Subcutaneous adipose tissue (tissue), 4 donors: ENCODE measurements around the gene ARHGEF28. TPM values are rescaled to one million over a fixed set of nuclear protein-coding genes. Genes with fewer than 3 reads are reported as not detected.

Experiments
- CTCF ChIP-seq: fragments of 450-650 bp; IDR thresholded peaks from one replicate; pipeline ENCODE4 v1.5.1; 2016; ENCODE audit warnings: low read depth, mild to moderate bottlenecking, control low read depth, antibody characterized with exemption, moderate library complexity
- total RNA-seq, 4 donors: library from RNA; depleted of rRNA; stranded (reverse); fragments of >200 nt; gene quantifications; one replicate each; pipeline ENCODE4 v1.1.0, GENCODE V29; 2016

The ARHGEF28 gene
- total RNA-seq, 4 donors from 2014 or later: 9.9 to 46.3 (median 17.3) TPM

- no peak for TF ChIP-seq CTCF
These were observed 109.2 kb downstream of the ARHGEF28 start for GRCh38 chr5:73735032-73735734.

- no peak for TF ChIP-seq CTCF
These were observed 113.7 kb downstream of the ARHGEF28 start for GRCh38 chr5:73739650-73740049.

DNA sequence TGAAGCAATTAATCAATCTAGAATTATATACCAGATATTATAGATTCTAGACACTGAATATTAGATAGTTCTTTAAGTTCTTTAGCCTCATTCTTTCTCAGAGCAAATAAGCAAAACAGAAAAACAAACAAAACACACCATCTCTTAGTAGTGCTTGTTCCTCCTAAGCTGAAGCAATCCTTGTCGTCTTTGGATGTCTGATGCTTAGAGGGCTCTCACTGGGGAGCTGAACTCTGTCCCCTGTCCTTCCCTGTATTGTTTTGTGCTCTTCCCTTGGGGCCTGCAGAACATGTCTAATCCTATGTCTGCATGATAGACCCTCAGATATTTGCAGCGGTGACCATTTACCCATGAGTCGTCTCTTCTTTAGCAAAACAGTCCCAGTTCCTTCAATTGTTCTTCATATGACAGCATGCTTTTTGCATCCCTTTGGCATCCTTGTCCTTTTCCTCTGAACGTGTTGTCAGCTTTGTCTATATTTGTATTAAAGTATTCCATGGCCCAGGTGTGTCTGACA, 114.3 kb downstream of the ARHGEF28 start:
- no peak for TF ChIP-seq CTCF

GRCh38 chr5:73743161-73743560, 117.2 kb downstream of the ARHGEF28 start:
- TF ChIP-seq CTCF: no peak

GRCh38 chr5:73745836-73746235, 119.8 kb downstream of the ARHGEF28 start:
- TF ChIP-seq CTCF: no peak

GRCh38 chr5:73746608-73747007, 120.6 kb downstream of the ARHGEF28 start:
- TF ChIP-seq CTCF: no peak

DNA sequence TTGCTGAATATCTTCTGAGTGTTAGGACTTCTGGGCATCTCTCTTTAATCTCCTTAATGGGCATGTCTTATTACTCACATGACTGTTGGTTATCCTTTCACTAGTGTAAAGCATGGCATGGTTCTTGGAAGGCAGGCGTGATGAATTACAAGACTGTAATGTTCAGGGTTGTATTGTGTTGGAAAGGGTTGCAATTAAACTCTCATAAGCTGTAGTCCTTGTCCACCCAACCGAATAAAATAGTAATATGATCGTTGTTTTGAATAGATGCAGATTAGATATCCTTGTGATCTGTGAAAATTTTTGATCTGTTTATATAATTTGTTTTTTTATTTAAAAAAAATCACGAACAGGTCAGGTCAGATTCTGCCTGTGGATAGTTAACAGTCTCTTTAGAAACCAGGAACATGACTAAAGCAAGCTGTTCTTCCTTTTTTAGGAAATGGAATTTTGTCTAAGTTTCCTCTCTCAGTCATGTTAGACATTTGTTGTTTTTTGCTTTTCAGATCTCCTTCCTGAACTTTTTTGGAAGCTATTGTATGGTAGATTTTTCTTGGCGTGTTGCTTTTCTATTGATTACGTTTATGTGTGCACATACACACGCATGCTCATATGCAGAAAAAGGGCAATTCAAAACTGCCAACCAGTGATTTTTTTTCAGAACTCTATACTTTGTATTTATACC, 121.8 kb downstream of the ARHGEF28 start:
- no peak for TF ChIP-seq CTCF
